Thoracic aorta (tissue), 2 donors: ENCODE measurements around the gene TEKT3. TPM values are rescaled to one million over a fixed set of nuclear protein-coding genes. Genes with fewer than 3 reads are reported as not detected.

Experiments
- ATAC-seq: fragments of 150-250 bp; one replicate; pipeline ENCODE4 v1.8.0; 2017; ENCODE audit warnings: low read depth; ENCODE audit not compliant: insufficient number of reproducible peaks, low FRiP score
- DNase-seq: peaks from one replicate; pipeline ENCODE4 v3.0.0-alpha.2; 2020; ENCODE audit warnings: low spot score
- H3K27ac ChIP-seq, 2 donors: fragments of 200-600 bp; sonication (generic); 1 replicate in 1 of 2; 2 replicates in 1 of 2; pipeline ENCODE4 v1.5.1; 2016; ENCODE audit warnings: mild to moderate bottlenecking in 2 of 2, moderate library complexity in 2 of 2
- H3K27me3 ChIP-seq: fragments of 200-600 bp; sonication (generic); replicated peaks from 2 replicates; pipeline ENCODE4 v1.6.0; 2016; ENCODE audit warnings: mild to moderate bottlenecking; ENCODE audit not compliant: insufficient read depth
- H3K36me3 ChIP-seq: fragments of 200-600 bp; sonication (generic); one replicate; pipeline ENCODE4 v1.5.1; 2016
- H3K4me1 ChIP-seq, 2 donors: fragments of 200-600 bp; sonication (generic); 1 replicate in 1 of 2; 2 replicates in 1 of 2; pipeline versions ENCODE4 v1.5.1 to v1.6.0; 2016; ENCODE audit warnings: low read depth in 2 of 2, mild to moderate bottlenecking in 1 of 2; ENCODE audit not compliant: control insufficient read depth in 1 of 2
- H3K4me3 ChIP-seq: fragments of 200-600 bp; sonication (generic); 2 replicates; pipeline ENCODE4 v1.5.1; 2016; ENCODE audit warnings: mild to moderate bottlenecking
- H3K9me3 ChIP-seq: fragments of 200-600 bp; sonication (generic); 2 replicates; pipeline ENCODE4 v1.5.1; 2016
- total RNA-seq, 2 donors: library from RNA; depleted of rRNA; stranded (reverse); fragments of >200 nt; gene quantifications; one replicate each; pipeline versions ENCODE4 v1.1.0 to v1.2.3, GENCODE V29; 2016
- TF ChIP-seq, protein P1 (sequence below): fragments of 200-600 bp; sonication (generic); IDR thresholded peaks from one replicate; pipeline ENCODE4 v1.5.1; 2019; ENCODE audit warnings: antibody characterized with exemption

TEKT3 gene
- total RNA-seq = not detected

DNA sequence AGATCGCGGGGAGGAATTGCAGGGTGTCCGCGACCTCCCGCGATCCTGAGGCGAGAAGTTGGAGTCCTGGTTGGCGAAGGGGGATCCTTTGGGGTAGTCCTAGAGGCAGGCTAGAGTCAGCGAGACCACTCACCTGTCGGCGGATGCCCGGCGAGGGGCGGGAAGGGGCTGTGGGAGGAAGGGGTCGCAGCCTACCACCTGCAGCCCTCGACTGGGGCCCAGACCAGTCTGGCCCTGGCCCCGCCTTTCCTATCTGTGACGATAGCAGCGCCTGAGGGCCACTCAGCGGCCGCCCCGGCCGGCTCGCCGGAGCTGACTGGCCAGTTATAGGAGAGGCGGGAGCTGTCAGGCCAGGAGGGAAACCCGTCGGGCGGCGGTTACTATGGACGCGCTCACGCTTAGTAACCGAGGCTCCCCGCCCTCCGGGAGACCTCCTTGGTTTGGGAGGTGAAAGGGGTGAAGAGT is at the start of gene TEKT3:
Gene TEKT3, minus strand, starts transcription at position 213 of the 465 bp plus-strand sequence. CDS start 10,012 bp downstream, outside the sequence.
- ATAC-seq = peak; percentile 45
- H3K27ac ChIP-seq = no peak within 1 kb of the TSS

DNA sequence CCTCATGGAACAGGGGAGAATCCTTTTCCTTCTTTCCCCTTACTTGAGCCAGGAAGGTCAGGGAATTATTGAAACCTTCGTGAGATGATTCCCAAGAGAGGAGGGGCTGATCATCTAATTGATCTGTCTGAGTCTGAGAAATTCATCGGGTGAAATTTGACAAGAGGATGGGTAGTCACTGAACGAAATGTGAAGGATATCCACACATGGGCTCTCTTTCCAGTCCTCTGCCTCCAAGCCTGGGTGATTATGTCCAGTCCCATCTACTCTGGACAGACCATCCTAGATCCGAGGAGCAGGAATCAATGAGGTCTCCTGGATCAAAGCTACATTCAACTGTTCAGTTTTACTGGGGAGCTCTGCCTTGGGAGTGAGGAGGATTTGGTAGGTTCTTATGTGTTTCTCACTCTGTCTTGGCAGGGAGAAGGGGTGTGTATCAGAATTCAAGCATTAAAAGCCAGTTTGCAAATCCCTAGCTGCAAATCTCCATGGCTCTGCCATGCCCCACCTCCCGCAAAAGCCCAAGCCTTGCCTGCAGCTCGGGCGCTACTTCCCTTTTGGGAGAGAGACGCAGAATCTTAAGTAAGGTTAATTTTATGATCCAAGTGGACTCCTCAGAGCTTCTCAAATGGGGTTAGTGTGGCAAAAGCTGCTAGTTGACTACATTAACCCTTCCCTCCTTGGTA is 47.1 kb upstream of the TEKT3 start:
- no peak for ATAC-seq
- DNase-seq = no peak
- H3K27ac ChIP-seq = no peak overlapping the region
- H3K36me3 ChIP-seq = no peaks in the 10 kb centered on the region
- H3K9me3 ChIP-seq = no peaks in the 10 kb centered on the region
- no peak overlapping the region for H3K4me3 ChIP-seq
- peaks cover 7 to 12% of the 10 kb centered on the region in 2 donors for H3K4me1 ChIP-seq
- no peaks in the 10 kb centered on the region for H3K27me3 ChIP-seq
- TF ChIP-seq, protein P1, sequence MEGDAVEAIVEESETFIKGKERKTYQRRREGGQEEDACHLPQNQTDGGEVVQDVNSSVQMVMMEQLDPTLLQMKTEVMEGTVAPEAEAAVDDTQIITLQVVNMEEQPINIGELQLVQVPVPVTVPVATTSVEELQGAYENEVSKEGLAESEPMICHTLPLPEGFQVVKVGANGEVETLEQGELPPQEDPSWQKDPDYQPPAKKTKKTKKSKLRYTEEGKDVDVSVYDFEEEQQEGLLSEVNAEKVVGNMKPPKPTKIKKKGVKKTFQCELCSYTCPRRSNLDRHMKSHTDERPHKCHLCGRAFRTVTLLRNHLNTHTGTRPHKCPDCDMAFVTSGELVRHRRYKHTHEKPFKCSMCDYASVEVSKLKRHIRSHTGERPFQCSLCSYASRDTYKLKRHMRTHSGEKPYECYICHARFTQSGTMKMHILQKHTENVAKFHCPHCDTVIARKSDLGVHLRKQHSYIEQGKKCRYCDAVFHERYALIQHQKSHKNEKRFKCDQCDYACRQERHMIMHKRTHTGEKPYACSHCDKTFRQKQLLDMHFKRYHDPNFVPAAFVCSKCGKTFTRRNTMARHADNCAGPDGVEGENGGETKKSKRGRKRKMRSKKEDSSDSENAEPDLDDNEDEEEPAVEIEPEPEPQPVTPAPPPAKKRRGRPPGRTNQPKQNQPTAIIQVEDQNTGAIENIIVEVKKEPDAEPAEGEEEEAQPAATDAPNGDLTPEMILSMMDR = no peak

More for the DNA sequence above, at the start of gene TEKT3:
- H3K36me3 ChIP-seq = no peaks in the 10 kb centered on the region
- peak within 1 kb of the TSS; percentile 69 for H3K4me3 ChIP-seq
- peaks cover 12% of the 10 kb centered on the region for H3K27me3 ChIP-seq
- peak; percentile 49 for DNase-seq
- peaks cover 4 to 13% of the 10 kb centered on the region in 2 donors for H3K4me1 ChIP-seq
- TF ChIP-seq, protein P1 = no peak
- no peaks in the 10 kb centered on the region for H3K9me3 ChIP-seq

DNA sequence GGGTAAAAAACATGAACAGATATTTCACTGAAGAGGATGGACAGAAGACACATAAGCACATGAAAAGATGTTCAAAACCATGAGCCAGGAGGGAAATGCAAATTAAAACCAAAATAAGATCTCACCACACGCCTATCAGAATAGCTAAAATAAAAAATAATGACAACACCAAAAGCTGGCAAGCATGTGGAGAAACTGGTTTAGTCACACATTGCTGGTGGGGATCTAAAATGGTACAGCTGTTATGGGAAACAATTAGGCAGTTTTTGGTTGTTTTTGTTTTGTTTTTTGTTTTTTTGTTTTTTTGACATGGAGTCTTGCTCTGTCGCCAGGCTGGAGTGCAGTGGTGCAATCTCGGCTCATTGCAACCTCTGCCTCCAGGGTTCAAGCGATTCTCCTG is 44.7 kb upstream of the TEKT3 start:
- peaks cover 7 to 16% of the 10 kb centered on the region in 2 donors for H3K4me1 ChIP-seq
- H3K9me3 ChIP-seq = no peaks in the 10 kb centered on the region
- TF ChIP-seq, protein P1 = no peak
- DNase-seq (no peak), ATAC-seq (no peak)
- H3K27ac ChIP-seq = no peak overlapping the region
- no peaks in the 10 kb centered on the region for H3K36me3 ChIP-seq
- H3K4me3 ChIP-seq = no peak overlapping the region
- no peaks in the 10 kb centered on the region for H3K27me3 ChIP-seq

DNA sequence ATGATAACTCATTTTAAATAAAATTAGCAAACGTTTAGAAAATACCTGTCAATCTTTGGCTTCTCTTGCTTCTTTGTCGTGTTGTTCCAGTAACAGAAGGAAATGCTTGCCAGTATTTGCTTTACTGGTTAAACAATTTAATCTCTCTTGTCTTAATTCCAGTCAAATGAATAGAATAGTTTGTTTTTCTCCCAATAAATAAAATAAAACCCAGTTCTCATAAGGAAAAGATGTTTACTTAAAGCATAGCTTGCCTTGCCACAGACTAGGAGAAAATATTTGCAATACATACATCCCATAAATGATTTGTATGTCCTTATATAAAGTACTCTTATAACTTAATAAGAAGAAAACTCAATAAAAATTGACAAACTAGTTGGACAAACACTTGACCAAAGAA is 43.9 kb upstream of the TEKT3 start:
- no peak overlapping the region for H3K27ac ChIP-seq
- TF ChIP-seq, protein P1 = no peak
- ATAC-seq = no peak

DNA sequence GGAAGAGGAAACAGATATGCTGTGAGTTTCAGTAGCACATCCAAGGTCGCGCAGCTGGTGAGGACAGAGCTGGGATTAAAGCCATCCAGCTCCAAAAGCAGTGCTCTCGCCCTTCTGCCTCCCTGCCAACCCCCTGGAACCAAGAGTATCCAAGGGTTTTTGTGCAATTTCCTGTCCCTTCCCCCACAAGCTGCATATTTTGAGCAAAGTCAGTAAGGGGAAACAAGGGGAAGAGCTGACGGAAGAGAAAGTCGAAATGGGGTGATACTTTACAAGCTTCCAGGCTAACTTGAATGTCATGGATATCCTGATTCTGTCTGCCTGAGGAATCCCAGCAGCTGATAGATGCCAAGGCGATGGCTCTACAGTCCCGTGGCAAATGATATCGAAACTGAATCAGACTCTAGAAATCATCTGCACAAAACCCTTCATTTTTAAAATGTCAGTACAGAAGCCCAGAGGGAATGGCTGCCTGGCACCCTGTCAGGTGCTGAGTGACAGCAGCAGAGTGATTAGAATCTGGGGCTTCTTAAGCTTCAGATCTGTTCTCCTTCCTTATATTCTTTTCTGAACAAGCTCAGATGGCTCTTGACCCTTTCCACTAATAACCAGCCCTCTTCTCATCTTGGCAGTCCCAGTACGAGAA is 42.9 kb upstream of the TEKT3 start:
- Histone ChIP-seq H3K9me3 (no peaks in the 10 kb centered on the region), H3K4me3 (peak overlapping the region; percentile 65), H3K27ac (peak overlapping the region in 1 of 2 donors; percentile 0), H3K36me3 (no peaks in the 10 kb centered on the region), H3K27me3 (no peaks in the 10 kb centered on the region), H3K4me1 (peaks cover 7 to 16% of the 10 kb centered on the region in 2 donors)
- no peak for ATAC-seq
- TF ChIP-seq, protein P1 = no peak
- no peak for DNase-seq

More for the DNA sequence above, 43.9 kb upstream of the TEKT3 start:
- no peaks in the 10 kb centered on the region for H3K27me3 ChIP-seq
- no peaks in the 10 kb centered on the region for H3K36me3 ChIP-seq
- no peak for DNase-seq
- no peaks in the 10 kb centered on the region for H3K9me3 ChIP-seq
- no peak overlapping the region for H3K4me3 ChIP-seq
- H3K4me1 ChIP-seq = peaks cover 7 to 16% of the 10 kb centered on the region in 2 donors
